Uterus (tissue), 4 donors: ENCODE measurements around the gene VPS18. TPM values are rescaled to one million over a fixed set of nuclear protein-coding genes. Genes with fewer than 3 reads are reported as not detected.

Experiments used
- DNase-seq, 2 donors: peaks; one replicate each; pipeline ENCODE4 v3.0.0-alpha.2; 2019 to 2020
- H3K27ac ChIP-seq, 2 donors: fragments of 200-600 bp; sonication (generic); 1 replicate in 1 of 2; 2 replicates in 1 of 2; pipeline ENCODE4 v1.5.1; 2016 to 2018
- H3K27me3 ChIP-seq, 2 donors: fragments of 200-600 bp; sonication (generic); one replicate each; pipeline ENCODE4 v1.5.1; 2018 to 2019; ENCODE audit warnings: control low read depth in 1 of 2
- H3K36me3 ChIP-seq, 2 donors: fragments of 200-600 bp; sonication (generic); one replicate each; pipeline ENCODE4 v1.5.1; 2019; ENCODE audit warnings: control low read depth in 1 of 2
- H3K4me1 ChIP-seq, 2 donors: fragments of 200-600 bp; sonication (generic); one replicate each; pipeline ENCODE4 v1.5.1; 2018 to 2019; ENCODE audit warnings: control low read depth in 1 of 2
- H3K4me3 ChIP-seq, 2 donors: fragments of 200-600 bp; sonication (generic); 1 replicate in 1 of 2; 2 replicates in 1 of 2; pipeline ENCODE4 v1.5.1; 2018 to 2019; ENCODE audit warnings: mild to moderate bottlenecking in 1 of 2
- H3K9me3 ChIP-seq, 2 donors: fragments of 200-600 bp; sonication (generic); one replicate each; pipeline ENCODE4 v1.5.1; 2019; ENCODE audit warnings: control low read depth in 1 of 2
- POLR2A ChIP-seq, 2 donors: fragments of 450-650 bp; IDR thresholded peaks; one replicate each; pipeline ENCODE4 v1.6.1; 2016; ENCODE audit warnings: antibody characterized with exemption in 2 of 2, mild to moderate bottlenecking in 1 of 2, moderate library complexity in 1 of 2
- intact Hi-C: fragments of 100-400 bp; cut with DNase I; formaldehyde crosslinking; loops from one replicate; pipeline ENCODE4 v1.15.1; 2023; ENCODE audit warnings: low total_unique reads
- total RNA-seq, 4 donors: library from RNA; depleted of rRNA in 3 of 4; stranded (reverse); fragments of >200 nt in 3 of 4; gene quantifications; one replicate each; pipeline versions ENCODE4 v1.1.0 to v1.2.4, GENCODE V29; 2014 to 2023
- TF ChIP-seq, protein P1 (sequence below), 4 experiments: fragments of 200-600 bp in 2 of 4; fragments of 450-650 bp in 2 of 4; sonication (generic) in 2 of 4; IDR thresholded peaks; one replicate each; pipeline ENCODE4 v1.5.1; 2016 to 2019; ENCODE audit warnings: antibody characterized with exemption in 4 of 4, mild to moderate bottlenecking in 2 of 4, moderate library complexity in 1 of 4
- donor health status: DM: yes; HTN: yes; CAD: no.

The VPS18 gene
- total RNA-seq, 4 donors from 2014 or later, result 3.8 to 33.3 (median 17.3) TPM

DNA sequence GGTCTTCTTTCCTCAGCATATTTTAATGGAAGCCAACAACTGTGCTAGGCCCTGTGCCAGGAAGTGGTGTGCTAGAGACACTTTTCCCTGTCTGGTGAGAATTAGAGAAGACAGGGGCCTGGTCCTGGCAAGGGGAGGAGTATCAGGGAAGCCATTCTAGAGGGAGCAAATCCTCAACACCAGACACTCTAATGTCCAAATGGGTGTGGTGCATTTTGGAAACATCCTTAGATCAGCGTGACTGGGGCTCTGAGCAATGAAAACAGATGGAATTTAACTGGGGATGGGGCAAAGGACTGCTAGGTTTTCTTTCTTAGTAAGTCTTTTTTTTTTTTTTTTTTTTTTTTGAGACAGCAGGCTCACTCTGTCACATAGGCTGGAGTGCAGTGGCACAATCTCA, 7.7 kb upstream of the VPS18 start:
- no peak for DNase-seq
- Histone ChIP-seq H3K4me1 (no peaks in the 10 kb centered on the region), H3K27me3 (no peaks in the 10 kb centered on the region), H3K36me3 (no peaks in the 10 kb centered on the region), H3K4me3 (no peak overlapping the region), H3K9me3 (no peaks in the 10 kb centered on the region), H3K27ac (no peak overlapping the region)
- intact Hi-C loops, result no loop called here
- no peak for TF ChIP-seq POLR2A (IDR thresholded peaks at IDR 0.05)
- TF ChIP-seq, protein P1, sequence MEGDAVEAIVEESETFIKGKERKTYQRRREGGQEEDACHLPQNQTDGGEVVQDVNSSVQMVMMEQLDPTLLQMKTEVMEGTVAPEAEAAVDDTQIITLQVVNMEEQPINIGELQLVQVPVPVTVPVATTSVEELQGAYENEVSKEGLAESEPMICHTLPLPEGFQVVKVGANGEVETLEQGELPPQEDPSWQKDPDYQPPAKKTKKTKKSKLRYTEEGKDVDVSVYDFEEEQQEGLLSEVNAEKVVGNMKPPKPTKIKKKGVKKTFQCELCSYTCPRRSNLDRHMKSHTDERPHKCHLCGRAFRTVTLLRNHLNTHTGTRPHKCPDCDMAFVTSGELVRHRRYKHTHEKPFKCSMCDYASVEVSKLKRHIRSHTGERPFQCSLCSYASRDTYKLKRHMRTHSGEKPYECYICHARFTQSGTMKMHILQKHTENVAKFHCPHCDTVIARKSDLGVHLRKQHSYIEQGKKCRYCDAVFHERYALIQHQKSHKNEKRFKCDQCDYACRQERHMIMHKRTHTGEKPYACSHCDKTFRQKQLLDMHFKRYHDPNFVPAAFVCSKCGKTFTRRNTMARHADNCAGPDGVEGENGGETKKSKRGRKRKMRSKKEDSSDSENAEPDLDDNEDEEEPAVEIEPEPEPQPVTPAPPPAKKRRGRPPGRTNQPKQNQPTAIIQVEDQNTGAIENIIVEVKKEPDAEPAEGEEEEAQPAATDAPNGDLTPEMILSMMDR (IDR thresholded peaks at IDR 0.05), result no peak

DNA sequence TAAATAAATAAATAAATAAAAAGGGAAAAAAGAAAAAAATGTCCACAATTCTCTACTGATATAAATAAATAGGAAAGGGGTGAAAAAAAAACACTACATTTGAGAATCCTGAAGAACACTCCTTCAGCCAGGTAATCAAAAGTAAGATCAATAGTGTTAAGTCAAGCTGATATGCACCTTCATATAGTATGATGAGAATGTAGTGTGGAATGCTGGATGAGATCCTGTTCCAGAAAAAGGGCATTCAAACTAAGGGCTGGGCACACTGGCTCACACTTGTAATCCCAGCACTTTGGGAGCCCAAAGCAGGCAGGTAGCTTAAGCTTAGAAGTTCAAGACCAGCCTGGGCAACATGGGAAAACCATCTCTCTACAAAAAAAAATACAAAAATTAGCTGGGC, 5.1 kb upstream of the VPS18 start:
- no peak for DNase-seq
- H3K27me3 ChIP-seq, result no peaks in the 10 kb centered on the region
- no peak overlapping the region for H3K27ac ChIP-seq
- H3K4me1 ChIP-seq, result no peaks in the 10 kb centered on the region
- TF ChIP-seq, protein P1 (IDR thresholded peaks at IDR 0.05), result no peak
- no peak for TF ChIP-seq POLR2A (IDR thresholded peaks at IDR 0.05)
- H3K36me3 ChIP-seq, result no peaks in the 10 kb centered on the region
- intact Hi-C loops, result no loop called here
- H3K4me3 ChIP-seq, result no peak overlapping the region
- no peaks in the 10 kb centered on the region for H3K9me3 ChIP-seq

DNA sequence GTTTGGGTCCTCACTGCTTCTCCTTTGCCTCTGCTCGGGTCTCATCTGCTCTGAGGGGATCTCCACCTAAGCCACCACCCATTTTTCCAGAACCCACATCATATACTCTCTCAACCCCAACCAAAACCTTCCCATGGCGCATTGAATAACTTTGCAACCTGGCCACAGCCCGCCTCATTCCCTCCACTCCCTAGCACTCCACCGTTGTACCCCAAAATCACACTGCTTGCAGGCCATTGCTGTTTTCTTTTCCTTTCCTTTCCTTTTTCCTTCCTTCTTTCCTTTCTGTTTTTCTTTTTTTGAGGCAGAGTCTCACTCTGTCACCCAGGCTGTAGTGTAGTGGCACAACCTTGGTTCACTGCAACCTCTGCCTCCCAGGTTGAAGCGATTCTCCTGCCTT, 3.1 kb upstream of the VPS18 start:
- Histone ChIP-seq H3K9me3 (no peaks in the 10 kb centered on the region), H3K27me3 (no peaks in the 10 kb centered on the region), H3K4me1 (no peaks in the 10 kb centered on the region), H3K27ac (no peak overlapping the region), H3K36me3 (no peaks in the 10 kb centered on the region), H3K4me3 (no peak overlapping the region)
- intact Hi-C loops, result no loop called here
- no peak for TF ChIP-seq POLR2A (IDR thresholded peaks at IDR 0.05)
- TF ChIP-seq, protein P1 (IDR thresholded peaks at IDR 0.05), result no peak
- no peak for DNase-seq

DNA sequence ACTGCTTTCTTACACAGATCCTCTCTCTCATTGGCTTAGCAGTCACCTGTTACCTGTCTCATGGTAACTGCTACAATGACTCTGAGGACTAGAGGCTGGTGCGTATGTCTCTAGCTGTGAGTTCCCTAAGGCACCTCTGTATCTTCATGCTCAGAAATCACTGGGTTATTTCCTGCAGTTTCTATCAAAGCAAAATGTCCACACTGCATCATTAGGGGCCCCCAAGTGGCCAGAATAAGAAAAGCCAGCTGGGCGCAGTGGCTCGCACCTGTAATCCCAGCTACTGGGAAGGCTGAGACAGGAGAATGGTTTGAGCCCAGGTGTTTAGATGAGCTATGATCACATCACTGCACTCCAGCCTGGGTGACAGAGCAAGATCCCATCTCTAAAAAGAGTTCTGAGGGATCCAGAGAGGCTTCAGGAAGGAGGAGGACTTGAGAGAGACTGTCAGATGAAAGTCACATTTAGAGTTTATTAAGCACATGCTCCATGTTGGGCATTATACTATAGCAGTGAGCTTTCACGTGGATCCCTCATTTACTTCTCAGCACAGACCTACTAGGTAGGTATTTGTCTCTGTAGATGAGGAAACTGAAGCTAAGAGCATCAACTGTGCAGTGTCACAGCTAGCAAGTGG, 2.3 kb upstream of the VPS18 start:
- Histone ChIP-seq H3K36me3 (no peaks in the 10 kb centered on the region), H3K4me1 (no peaks in the 10 kb centered on the region), H3K27ac (no peak overlapping the region), H3K4me3 (no peak overlapping the region), H3K9me3 (no peaks in the 10 kb centered on the region), H3K27me3 (no peaks in the 10 kb centered on the region)
- intact Hi-C loops, result no loop called here
- no peak for DNase-seq
- TF ChIP-seq, protein P1 (IDR thresholded peaks at IDR 0.05), result peak; percentile 33 to 59 (median 48)
- no peak for TF ChIP-seq POLR2A (IDR thresholded peaks at IDR 0.05)

DNA sequence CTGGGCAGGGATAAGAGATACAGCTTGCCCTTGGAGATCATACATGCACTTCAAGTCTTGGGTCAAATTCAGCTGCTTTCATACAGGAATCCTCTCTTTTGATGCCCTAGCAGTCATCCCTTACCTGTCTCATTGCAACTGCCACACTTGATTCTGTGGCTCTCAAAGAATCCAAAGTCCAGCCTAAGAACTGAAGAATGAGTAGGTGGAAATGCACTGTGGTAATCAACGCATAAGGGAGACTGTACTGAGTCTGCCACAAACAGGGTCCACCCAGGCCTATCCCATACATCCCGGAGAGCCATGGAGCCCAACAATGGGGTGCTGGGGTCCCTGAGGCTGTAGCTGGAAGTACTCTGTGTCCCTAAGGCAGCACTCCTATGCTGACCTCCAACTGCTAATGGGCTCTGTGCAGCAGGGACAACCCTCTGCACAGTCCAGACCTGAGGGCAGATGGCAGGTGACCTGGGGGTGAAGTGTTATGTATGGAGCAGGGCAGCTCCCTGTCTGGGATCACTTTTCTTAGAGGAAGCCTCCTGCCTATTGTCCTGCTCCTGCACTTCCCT, 1.7 kb upstream of the VPS18 start:
- Histone ChIP-seq H3K36me3 (no peaks in the 10 kb centered on the region), H3K4me3 (no peak overlapping the region), H3K4me1 (no peaks in the 10 kb centered on the region), H3K27me3 (no peaks in the 10 kb centered on the region), H3K27ac (no peak overlapping the region), H3K9me3 (no peaks in the 10 kb centered on the region)
- DNase-seq, result no peak
- intact Hi-C loops, result no loop called here
- TF ChIP-seq, protein P1 (IDR thresholded peaks at IDR 0.05), result no peak
- no peak for TF ChIP-seq POLR2A (IDR thresholded peaks at IDR 0.05)
